Renal pelvis (tissue), 4 donors: Measurements from ENCODE around the gene PRKAG3. TPM values are rescaled to one million over a fixed set of nuclear protein-coding genes. Genes with fewer than 3 reads are reported as not detected.

Experiments
- DNase-seq: peaks from one replicate; pipeline ENCODE4 v3.0.0-alpha.2; 2013
- polyA plus RNA-seq, 3 donors: library from polyadenylated mRNA; unstranded; fragments of 120-200 nt; gene quantifications; one replicate each; pipeline ENCODE4 v1.2.1, GENCODE V29; 2013; ENCODE audit not compliant: insufficient read length in 3 of 3

Gene PRKAG3
- polyA plus RNA-seq, 3 donors = 0.06 to 0.21 (median 0.12) TPM

- no peak for DNase-seq
These were observed 8.3 kb upstream of the PRKAG3 start for GRCh38 chr2:218839888-218840287.

DNA sequence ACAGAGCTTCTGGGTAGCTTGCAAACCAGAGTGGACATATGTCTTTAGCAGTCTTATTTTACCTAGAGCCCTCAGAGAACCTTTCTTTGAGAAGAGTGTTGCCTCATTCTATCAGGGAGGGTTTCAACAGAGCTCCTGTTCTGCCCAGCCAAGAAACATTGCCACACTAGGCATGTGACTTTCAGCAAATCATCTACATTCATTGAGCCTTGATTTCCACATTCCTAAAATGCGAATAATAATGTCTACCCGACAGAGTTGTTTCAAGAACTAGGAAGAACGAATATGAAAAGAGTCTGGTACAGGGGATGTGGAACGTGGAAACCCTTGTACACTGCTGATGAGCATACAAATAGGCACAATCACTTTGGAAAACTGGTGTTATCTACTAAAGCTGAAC lies 7.8 kb upstream of the PRKAG3 start:
- no peak for DNase-seq

DNA sequence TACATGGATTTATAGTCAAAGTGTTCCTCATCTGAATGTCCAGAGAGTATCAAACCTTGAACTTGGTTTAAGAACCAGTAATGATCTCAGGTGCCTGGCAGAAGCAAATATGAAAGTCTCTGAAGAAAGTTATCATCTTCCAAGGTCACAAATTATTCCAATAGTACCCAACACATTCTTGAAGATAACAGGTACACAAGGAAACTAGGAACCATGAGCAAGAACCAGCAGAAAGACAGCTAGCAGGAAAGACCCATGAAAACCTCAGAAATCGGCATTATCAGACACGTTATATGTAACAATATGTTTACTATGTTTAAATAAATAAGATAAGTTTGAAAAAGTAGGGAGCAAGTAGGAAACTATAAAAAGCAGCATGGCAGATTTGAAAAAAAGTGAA lies 5.9 kb upstream of the PRKAG3 start:
- DNase-seq = no peak

- no peak for DNase-seq
These were observed 3.1 kb upstream of the PRKAG3 start for GRCh38 chr2:218834685-218835084.

GRCh38 chr2:218833023-218833609 lies 1.5 kb upstream of the PRKAG3 start:
- no peak for DNase-seq

- no peak for DNase-seq
These were observed 917 bp upstream of the PRKAG3 start for GRCh38 chr2:218832520-218832919.

DNA sequence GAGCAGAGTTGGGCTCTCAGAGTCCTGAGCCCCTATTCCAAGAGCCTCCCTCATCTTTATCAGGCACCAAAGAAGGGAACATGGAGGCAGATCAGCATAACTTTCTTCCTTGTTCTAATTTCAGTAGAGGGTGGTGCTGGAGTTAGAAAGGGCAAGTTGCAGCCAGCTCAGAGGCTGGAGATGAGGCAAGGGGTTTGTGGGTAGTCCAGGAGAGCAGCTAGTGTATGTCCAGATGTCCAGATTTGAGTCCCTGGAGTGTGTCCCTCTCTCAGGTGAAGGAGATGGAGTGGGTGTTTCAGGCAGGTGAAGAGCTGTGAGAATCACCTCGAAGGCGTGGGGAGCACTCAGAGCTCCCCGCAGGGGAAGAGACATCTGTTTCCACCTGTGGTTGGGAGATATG lies 478 bp upstream of the PRKAG3 start:
- DNase-seq = no peak

- no peak for DNase-seq
These were observed 887 bp downstream of the PRKAG3 start for GRCh38 chr2:218830526-218831306.

DNA sequence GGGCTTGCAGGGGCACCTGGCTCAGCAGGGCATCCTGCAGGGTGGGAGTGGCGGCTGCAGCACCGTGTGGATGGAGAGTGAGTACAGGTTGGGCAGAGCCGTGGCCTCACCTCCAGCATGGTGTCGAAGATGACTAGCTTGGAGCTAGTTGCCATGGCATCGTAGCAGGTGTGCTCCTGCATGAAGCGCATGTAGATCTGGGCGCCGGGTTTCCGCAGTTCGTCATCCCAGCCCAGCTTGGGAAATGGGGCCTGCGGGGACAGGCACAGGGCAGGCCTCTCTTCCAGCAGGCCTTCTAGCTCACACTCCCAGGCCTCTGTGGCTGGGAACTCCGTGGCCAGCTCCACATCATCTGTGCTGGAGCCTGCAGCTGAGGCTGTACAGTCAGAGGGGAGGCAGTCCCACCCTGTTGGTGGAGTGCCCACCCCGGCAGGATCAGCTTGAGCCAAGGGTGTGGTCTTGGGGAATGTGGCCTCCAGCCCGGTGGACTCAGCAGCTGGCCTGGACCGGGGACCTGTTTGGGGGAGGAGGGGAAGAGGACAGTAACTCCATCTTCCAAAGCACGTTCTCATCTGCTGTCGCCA lies 1.6 kb downstream of the PRKAG3 start:
- DNase-seq = no peak

- DNase-seq = no peak
These were observed 3.2 kb downstream of the PRKAG3 start for GRCh38 chr2:218828477-218828778.

DNA sequence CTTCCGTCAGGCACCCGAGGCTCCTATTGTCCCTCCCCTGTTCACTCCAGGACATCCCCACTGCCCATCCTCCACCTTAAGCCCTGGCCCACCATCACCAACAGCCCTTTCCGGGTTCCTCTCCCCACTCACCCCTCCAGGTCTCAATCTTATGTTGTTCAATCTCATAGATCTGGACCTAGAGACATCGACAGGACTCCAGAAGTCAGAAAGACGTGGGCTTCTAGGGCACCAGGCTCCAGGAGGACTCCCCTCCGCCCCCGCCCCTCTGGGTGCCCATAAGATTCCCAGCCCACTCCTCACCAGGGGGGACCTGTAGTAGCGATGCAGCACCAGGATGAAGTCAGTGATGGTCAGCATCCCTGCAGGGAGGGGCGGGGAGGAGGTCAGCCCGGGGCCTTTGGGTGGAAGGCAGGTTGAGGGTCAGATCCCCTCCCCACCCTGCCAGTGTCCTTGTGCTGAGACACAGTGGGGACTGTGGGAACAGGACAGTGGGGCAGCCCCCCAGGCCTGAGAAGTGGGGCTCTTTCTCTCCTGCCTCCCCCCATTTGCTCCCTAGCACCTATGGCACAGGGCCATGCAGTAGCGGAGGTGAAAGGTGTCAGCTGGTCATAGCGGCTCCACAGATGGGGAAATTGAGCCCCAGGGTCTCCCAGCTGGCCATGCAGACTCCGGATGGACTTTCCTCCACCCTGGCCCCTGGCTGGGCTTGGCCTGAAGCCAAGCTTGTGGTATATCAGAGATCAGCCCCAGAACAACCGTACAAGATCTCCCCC lies 3.7 kb downstream of the PRKAG3 start:
- no peak for DNase-seq

DNA sequence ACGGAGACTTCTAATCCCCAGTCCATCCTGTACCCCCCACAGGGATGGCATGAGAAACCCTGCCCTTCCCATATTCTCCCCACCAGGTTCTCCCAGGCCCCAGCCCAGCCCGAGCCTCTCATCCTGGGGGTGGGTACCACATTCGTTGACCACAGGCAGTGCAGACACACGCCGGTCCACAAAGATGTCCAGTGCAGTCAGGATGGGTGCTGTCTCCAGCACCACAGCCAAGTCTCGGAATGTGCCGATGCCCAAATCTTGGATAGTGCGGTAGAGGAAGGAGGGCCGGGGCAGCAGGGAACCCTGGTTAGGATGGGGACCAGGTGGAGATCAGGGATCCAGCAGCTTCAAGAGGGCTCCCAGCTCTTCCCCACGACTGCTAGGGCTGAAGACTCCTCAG lies 4.8 kb downstream of the PRKAG3 start:
- no peak for DNase-seq

DNA sequence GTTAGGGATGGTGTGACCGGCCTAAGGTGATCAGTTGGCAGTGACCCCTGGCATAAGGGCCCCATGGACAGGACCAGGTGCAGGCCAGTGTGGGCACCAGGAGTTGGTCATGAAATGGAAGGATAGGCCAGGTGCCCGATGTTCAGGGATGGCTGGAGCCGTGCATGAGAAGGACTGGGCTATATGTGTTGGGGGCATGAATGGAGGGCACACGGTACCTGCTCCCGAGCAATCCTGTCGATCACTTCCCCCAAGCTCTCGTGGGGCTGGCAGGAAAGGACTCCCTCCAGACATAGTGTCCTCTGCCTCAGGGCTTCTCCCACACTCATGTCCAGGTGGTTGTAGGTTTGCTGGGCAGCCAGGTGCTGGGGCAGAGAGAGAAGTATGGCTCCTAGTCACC lies 7.6 kb downstream of the PRKAG3 start:
- DNase-seq = no peak

DNA sequence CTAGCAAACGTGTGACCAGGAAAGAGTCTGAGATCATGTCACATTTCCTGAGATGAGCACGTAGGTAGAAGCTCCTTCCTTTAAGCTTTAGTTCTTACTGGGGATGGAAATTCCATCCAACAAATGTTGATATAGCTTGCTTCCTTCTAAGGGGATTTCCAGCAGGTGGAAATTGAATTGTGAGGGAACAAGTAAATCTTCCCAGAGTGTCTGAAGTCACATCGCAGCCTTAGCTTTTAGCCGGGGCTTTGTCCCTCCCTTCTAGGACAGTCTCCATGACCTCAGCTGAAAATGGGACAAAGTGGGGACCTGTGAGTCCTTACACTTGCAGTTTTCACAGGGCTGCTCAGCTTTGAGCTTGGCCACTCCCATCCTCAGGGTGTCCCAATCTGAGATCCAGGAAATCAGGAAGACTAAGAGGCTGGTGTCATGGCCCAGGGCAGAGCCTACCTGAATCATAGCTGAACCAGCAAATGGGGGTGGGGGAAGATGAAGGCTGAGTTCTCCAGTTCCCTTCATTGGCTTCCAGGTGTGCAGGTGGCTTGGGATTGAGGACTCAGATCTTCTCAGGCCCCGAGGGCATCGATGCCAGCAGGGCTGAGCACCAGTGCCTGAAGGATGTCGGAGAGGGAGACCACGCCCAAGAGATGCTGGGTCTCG lies 8.3 kb downstream of the PRKAG3 start:
- no peak for DNase-seq

DNA sequence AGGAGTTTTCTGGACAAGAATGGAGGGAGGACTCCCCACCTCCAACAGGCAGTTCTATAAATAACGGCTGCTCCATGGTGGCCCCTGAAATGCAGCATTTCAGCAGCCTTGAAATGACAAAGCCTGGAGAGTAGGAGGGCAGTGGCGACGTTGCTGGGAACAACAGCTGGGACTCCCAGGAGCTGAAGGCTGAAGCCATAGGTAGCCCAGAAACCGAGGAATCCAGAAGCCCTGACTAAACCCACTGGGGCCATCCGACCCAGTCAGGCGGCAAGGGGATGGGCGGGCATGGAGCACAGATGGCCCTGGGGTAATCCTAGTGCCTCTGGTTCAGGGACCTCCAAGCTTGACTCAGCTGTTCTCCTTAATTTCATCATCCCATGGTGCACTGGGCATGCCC lies 9.0 kb downstream of the PRKAG3 start:
- DNase-seq = no peak

DNA sequence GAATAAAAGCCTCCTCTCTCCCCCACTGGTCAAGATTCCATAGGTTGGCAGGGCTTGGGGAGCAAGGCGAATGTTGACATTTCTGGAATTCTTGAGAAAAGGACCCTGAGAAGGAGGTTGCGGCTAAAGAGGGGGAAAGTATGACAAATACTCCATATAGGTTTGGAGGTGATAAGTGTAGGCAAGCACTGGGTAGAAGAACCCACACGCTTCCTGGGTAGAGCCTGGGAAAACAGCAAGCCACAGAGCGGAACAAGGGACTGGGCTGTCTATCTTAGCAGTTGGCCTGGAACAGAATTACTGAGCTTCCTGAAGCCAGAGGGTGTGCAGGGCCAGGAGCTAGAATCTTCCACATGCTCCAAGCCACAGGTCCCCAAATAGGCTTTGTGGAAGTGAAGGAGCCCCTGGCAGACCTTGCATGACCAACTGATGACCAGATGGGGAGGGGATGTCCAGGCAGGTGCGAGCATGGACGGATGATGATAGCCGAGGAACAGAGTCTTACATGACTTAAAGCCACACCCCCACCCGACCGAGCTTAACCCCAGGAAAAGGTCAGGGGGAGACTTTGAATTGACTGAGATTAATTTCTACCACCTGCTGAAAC lies 9.9 kb downstream of the PRKAG3 start:
- no peak for DNase-seq

- no peak for DNase-seq
These were observed 10.7 kb downstream of the PRKAG3 start for GRCh38 chr2:218820746-218821369.

DNA sequence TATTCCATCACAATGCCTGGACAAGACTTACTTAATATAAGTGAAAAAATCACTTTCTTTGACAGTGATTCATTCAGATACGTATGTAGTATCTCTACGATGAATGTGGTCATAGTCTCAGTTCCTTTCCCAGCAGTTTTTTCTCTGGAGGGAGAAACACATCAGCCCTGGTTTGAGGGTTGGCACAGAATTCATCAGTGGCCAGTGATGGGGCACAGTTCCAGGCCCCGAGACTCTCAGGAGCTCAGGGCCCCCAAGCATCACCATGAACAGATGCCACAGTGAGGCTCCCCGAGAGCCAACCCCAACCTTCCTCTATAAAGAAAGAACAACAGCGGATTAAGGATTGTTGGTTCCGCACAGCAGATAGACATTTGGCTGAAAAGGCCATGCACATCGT lies 12.5 kb downstream of the PRKAG3 start:
- no peak for DNase-seq

DNA sequence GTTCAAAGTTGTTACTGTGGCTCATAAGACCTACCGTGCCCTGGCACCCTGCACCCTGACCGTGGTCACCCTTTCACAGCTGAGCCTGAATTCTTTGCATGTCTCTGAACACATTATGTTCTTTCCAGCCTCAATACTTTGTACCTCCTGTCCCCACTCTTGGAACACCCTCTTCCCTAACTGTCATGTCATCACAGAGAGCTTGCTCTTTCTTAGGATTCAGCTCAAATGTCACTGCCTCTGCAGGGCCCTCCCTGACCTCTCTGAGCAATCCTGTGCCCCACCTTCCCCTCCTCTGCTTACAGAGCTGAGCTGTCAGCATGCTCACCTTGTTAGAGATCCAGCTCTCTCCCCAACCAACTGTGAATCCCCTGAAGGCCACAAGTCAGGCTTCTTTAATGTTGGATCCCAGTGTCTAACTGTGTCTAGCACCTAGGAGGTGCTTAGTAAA lies 15.0 kb downstream of the PRKAG3 start:
- DNase-seq = no peak

DNA sequence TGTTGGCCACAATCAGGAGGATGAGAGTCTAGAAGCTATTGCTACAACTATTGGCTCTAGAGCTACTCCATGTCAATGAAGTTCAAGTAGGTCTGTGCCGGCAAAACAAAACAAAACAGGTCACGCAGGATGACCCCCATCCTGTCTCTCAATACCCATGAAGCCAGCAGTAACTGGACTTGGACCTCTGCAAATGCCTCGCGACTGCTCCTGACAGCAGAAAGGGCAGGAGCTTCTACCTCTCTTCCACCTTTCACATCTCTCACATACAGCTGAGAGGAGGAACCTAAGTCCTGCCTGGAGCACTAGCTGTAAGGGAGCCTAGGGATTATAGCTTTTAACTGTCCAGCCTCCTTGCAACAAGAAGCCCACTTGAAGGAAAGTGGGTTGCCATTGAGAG lies 16.0 kb downstream of the PRKAG3 start:
- no peak for DNase-seq

DNA sequence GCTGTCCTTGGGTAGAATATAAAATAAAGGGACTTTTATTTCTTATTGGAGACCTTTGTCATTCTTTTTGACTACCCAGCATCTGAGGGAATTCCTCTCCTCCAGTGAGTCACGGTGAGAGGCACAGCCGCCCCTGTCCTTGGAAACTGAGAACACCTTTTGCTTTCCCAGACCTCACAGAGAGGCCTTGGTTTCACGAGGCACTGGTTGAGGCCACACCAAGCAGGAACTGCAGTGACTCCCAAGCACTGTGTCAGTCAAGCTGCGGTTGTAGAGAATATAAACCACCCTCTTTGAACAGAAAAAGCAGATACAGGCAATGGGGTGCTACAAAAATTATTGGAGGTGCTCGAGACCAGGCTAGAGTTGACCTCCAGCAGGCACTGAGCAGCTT lies 16.4 kb downstream of the PRKAG3 start:
- no peak for DNase-seq
